HG03521 (cell line): ENCODE results near the gene NARS2.

Experiments
- ATAC-seq: cut with Tn5 transposase; IDR thresholded peaks from one replicate; pipeline ENCODE4 v1.9.1; 2021; ENCODE audit warnings: mild to moderate bottlenecking, moderate library complexity; ENCODE audit not compliant: unreplicated experiment

The NARS2 gene

DNA sequence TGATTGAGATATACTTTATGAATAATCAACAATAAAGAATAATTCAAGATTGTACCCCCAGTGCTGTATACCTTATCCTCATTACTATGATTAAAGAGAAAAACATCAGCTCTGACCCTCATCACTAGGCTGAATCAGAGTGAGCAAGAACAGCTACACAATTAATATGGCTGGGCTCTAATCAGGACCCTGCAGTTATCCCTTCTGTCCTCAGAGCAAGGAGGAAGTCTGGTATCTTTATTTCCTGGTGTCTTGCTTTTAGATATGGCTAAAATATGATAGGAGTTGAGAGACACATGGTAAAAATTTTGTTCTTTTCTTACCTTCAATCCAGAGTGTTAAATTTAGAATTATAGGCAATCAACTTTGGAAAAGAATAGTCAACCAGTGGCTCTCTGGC, 128.5 kb downstream of the NARS2 start:
- ATAC-seq = no peak

DNA sequence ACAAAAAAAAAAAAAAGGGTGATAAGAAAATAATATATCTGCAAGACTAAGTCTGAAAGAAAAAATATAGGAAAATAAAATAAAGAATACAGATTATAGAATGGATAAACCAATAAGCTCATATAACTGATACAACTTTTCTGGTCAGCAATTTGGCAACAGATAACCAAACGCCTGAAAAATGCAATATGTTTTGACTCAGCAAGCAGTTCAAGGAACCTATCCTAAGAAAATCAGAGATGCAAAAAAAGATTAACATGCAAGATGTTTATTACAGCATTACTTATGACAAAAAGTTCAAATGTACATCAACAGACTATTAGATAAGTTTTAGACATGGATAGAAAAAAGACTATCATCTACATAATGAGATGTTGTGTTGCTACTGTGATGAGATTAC, 129.9 kb downstream of the NARS2 start:
- ATAC-seq = no peak

DNA sequence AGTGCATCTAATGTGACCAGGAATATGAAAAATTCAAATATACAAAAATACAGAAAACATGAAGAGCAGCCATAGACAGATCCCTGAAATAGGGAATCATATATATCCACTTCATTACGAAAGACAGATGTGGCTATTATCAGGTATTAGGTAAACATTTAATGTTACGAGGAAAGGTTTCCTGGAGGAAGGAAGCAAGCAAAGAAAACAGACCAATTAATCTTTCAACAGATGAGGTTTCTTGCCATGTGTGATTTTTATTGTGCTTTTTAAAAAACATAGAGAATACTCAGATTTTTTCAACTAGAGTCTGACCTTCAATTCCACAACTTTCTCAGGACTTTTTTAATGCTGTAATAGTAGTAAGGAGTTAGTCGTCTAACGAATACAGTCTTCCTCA, 132.7 kb downstream of the NARS2 start:
- ATAC-seq = no peak

DNA sequence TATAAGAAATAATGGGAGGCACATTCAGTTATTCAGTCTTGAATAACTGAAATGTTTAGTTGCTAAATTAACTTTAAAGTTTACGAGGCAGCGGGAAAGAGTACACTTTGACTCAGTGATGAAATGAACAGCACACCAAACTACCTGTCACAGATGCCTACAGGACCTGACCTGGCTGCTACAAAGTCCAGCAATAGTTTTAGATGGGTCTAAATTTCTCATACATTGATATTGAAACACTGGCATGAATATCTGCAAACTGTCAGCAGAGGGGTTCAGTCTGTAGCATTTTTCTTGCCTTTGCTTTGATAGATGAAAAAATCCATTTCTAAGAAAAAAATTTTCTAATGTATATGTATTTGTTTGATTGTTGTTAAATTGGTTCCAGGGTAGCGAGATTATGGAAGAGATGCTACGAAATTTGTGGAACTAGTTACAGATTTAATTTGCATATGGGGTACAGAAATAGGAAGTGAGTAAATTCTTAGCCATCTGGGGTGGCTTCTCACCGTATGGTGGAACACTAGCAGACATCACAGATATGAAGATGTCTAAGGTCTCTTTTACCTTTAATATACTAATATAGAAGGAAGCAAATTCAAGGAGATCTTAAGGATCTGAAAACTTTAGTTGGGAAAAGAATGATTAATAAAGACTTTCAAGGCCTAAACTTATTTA, 136.2 kb downstream of the NARS2 start:
- peak; percentile 92 for ATAC-seq

DNA sequence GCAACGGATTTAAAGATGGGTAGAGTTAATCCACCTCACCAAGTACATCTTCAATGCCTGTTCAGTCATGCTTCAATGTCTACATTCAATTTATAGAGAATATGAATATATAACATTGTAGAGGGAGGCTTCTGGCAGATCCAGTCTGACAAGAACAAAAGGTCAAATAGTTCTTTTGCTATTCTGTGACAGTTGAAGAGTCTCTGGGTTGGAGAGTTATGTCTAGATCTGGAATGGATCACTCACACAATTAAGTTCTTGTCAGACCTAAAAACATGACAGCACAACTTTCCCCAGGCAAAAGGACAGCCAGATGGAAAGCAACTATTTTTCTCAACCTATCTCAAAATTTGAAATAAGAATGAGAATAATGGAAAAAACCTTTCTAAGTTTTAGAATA, 141.7 kb downstream of the NARS2 start:
- no peak for ATAC-seq

DNA sequence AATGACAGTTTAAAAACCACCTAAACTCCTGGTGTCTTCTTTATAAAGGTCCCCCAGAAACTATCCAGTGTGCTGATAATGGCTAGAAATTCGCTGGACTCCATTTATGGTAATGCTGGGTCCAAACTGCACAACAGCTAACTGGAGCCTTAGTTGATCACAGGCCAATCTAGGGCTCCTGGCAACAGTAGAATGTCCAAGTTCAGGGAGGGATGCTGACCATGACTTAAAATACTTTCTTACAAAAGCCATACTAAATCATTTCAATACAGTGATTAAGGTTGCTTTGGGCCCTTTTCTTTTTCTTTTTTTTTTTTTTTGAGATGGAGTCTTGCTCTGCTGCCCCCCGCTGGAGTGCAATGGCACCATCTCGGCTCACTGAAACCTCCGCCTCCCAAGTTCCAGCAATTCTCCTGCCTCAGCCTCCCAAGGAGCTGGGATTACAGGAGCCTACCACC, 142.6 kb downstream of the NARS2 start:
- no peak for ATAC-seq

DNA sequence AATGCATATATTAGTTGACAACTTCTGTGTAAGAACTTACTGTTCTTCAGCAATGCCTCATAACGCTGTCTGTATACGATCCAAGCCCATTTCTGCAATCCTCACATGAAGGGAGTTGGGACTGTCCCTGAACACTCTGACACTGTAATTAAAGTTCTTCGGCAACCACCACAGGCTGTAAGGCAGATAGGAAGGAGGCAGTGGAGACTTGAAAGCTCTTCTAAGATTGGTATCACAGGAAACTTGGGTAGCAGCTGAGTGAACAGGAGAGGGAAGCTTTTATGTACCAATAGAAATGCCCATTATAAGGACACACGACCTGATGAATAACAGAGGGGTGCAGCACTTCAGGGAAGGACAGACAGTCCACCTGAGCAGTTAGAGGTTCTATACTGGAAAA, 145.0 kb downstream of the NARS2 start:
- no peak for ATAC-seq

DNA sequence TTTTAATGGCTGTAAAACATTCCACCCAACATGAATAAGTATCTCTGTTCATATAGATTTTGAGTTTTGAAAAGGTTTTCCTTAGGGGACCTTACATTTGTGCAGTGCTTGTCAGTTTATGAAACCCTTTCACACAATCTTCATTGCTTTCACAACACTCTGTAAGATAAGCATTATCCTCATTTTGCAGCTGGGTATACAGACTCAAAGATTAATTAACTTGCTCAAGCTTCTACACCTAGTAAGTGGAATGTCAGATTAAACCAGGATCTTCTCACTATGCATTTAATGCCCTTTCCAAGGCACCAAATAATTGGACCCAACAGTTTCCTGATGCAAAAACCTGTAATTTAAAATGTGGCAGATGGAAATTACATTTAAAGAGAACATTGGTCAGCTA, 145.5 kb downstream of the NARS2 start:
- ATAC-seq = no peak

DNA sequence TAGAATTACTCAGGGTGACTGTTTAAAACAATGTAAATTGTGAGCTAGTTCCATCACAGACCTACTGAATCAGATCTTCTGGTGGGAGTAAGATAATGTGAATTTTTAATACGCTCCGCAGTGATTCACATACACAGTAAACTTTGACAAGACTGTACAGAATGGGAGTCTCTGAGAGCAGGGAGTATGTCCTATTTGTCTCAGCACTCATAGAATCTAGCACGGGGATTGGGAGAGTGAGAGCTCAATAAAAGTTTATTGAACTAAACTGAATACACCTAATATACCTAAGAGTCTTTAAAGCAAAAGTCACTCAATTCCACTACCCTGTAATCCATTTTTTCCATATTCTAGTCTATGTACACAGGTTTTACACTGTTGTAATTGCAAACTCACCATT, 145.9 kb downstream of the NARS2 start:
- no peak for ATAC-seq

DNA sequence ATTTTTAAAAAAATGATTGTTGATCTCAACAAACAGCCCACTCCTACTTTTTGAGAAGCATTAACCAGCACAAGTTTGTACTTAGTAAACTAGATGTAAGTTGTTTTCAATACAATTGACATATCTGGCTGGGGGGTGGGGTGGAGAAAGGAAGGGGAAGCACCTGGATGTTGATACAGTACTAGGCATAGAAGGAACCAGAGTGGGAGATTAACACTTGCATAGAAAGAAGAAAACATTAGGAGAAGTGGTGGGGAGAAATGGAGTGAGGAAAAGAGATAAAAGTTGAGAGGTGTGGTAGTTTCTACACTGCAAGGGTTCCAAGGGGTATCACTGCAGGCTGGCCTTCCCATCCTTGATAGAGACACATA, 146.4 kb downstream of the NARS2 start:
- ATAC-seq = no peak

DNA sequence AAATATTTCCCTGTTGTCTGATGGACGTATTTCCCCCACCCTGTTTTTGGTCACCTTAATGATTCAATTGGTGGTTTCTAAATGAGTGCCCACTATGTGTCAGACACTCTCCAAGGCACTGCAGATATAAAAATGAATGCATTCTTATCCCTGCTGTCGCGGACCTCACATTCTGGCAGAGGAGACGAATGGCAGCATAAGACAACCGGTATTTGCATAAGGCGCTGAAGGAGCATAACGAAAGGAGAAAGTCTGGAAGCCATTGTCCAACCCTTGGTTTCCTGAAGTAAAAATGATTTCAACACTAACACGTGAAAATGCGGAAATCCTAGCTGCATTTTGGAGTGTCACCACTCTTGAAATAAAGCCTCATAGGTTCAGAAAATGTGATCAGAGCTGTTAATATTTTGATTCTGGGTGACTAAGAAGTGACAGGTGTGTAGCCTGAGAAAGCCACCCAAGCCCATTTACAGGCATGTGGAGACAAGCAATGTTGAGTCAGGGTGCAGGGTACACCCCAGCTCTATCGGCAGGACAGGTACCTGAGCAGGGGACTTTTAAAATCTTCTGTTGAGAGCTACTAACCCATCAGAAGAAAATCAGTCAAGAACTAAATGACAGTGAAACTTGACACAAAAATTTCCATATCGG, 146.9 kb downstream of the NARS2 start:
- no peak for ATAC-seq

DNA sequence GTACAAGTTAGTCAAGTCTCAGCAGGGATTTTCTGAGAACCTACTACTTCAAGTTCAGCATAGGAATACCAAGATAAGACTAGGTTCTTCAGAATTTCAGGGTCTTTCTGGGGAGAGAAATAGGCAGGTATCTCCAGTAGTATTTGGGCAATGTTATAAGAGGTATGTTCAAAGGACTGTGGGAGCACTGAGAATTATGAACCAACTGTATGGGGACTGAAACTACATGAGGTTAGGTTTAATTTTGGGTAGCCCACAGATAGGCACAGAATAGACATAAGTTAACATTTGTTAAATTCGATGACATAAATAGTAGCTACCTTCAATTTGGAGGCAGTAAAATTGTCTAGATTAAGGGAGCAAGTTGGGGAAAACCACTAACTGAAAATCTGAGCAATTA, 147.8 kb downstream of the NARS2 start:
- no peak for ATAC-seq

DNA sequence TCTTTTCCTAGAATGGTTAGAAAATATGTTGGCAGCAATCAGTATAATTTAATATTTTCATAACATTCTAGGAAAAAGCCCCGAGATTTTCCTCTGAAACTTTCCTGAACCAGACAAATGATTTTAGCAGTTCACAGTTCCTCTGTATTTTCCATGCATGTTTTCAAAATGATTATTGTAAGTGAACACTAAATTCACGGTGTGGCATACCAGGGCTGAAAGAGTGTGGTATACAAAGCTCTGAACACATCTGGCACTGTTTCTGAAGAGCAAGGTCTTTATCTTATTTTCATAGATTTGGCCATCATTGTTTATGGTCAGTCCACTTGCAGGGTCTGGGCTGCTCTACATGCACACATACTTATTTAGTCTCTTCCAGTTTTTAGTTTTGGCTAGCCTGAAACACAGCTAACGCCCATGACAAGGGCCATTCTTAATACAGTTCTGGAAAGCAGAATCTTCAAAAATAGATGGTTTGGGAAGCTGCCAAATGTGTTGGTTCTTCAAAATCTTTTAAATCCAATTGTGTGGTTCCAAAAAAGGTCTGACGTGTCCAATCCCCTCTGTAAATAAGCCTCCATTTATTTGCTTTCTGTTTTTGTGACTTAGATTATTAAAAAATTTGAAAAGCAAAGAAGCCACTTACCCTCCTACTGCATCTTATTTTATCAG, 149.1 kb downstream of the NARS2 start:
- no peak for ATAC-seq

DNA sequence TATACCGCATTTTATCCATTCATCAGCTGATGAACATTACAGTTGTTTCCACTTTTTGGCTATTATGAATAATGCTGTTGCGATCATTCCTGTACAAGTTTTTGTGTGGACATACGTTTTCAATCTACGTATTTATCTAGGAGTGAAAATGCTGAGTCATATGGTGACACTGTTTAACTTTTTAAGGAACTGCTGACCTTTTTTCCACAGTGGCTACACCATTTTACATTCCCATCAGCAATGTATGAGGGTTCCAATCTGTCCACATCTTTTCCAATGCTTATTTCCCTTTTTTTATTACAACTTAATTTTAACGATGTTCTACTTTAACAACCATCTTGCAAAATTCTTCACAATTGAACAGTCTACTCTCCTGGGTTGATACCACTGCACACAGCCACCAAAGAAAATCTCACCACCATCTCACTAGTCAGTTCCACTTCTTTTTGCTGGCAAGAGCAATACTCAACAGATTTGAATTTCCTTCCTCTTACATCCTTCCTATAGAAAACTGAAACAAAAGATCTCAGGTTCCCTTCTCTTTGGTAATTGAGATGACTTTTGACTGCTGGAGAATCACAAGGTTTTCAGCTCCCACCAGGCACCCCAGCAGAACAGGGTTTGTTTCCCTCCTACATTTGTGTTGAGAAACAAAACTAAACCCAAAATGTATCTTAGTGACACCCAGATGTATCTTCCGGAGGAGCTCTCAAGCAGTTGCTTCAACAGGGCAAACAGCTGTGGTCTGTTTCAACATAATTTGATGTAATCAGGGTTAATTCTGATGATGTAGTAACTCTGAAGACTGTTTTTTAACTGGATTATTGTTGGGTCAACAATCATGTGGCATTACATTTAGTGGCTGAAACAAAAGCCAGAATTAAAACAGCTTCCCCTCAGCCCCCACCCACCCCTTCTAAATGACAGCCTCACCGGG, 150.1 kb downstream of the NARS2 start:
- peak; percentile 38 for ATAC-seq

DNA sequence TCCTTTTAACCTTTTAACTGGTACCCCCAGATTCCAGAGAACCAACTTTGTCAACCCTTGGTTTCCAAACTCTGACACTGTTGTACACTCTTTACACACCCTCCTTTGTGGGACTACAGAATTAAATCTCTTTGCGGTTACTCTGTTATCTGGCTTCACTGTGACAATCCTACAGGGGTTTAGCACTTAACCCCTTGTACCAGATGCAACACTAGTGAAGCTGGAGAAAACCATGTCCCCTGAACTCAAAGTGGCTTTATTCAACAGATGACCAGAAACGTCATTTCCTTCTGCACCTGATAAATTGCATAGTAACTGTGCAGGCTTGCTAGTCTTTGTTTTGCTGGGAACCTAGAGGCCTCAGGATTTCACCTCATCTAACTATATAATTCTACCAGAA, 151.4 kb downstream of the NARS2 start:
- ATAC-seq = no peak

DNA sequence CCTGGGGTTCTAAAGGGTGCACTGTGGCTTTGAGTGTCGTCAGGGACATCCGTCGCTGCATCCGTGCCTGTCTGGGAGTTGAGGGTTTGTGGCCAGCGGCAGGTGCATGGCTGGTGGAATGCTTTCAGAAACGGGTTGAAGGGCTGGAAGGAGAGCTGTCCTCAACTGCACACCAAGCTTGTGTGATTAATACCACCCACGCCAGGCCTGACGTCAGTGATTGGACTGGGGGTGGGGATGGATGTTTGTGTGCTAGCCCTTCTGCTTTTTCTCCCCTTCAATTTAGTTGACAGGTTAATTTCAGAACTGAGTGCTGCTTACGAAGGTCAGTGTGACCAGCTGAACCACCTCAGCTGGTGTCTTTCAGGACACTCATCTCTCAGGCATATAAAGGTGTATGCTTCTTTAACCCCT, 153.9 kb downstream of the NARS2 start:
- ATAC-seq = no peak

DNA sequence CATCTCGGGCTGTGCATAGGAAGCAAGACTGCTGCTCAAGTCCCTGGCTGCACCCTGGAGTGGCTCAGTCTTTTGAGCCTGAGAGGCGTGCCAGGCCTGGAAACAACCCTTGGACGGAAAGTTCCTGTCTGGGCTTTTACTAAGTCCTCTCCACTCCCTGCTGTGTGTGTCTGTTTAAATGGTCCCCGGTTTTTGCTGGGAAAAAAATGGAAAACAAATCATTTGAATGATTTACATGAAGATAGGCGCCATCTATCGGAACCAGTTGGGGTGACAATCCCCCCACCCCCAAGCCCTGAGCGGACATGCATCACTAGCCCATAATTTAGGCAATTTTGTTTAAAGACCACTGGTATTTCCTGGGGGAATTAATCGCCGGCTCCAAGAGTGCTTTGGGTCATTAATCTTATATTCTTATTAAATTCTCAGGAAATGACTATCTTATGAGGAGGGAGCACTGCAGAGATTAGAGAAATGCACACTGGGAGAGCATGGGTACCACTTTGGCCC, 154.4 kb downstream of the NARS2 start:
- no peak for ATAC-seq

DNA sequence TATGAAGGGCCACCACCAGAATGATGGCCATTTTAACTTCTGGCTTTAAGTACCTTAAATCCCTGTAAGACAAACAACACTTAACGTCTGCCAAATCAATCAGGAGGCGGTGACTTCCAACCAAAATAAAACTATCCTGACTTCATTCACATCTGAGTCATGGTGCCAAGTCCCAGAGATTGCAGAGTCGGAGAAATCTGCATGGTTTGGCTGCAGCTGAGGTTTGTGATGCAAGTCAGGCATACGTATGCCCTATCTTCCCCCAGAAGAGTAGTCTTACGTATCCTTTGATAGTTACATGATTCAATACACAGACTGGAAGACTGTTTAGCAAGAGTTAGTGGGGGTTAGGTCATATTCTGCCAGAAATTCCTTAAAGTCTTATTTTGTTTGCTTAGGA, 155.3 kb downstream of the NARS2 start:
- ATAC-seq = no peak

DNA sequence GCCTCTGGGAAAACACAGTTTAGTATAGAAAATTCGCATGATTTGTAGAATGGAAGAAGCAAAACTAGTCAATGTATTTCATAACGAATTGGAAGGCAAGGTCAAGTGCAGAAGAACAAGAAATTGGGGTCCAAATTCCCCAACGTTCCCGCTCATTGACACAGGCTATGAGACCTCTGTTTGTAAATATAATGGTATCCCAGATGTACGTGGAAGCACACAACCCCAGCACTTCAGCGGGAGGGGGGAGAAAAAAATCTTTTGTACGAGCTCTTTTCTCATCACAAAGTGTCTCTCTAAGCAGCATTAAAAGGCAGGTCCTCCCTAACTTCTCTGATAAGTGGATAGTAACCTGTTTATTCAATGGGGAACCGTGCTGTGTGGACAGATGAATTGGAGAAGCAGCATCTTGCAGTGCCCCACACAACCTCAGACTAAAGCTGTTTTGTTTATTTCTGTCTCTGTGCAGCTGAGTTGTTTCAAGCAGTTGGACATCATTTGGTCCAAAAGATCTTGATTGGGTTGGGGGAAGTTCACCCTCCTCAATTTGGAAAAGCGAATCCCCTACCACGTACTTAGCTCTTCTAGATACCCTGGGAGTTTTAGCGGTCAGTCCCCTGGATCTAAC, 156.0 kb downstream of the NARS2 start:
- no peak for ATAC-seq

DNA sequence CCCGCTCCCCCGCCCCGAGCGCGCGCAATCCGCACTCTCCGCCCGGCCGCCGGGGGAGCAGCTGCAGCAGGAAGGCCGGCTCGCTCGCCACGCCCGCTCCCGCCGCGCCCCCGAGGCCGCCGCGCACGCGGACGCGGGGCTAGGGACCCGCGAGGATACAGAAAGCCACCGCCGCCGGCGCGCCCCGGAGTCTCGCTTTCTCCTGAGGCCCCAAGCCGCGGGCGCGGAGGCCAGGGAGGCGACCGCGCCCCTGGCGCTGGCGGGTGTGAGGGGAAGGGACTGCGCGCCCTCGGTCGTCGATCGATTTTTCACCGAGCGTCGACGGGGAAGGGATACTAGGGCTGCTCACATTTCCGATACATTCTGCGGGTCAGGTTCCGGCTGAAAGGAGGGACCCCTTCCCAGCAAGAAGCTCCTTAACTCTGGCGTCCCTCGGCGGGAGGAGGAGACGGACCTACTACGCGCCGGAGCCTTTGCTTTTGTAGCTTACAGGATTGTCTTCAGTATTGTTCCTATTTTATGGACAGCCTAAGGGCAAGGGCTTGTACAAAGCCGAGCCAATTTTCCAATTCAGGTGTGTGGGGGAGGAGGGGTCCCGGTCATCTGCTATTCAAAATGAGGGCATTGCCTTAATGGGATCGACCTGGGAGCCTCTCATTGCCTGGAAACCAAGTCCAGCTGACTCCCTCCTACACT, 156.6 kb downstream of the NARS2 start:
- ATAC-seq = no peak
